Adrenal gland (tissue), 12 donors: ENCODE results near the gene TP73. TPM values are rescaled to one million over a fixed set of nuclear protein-coding genes. Genes with fewer than 3 reads are reported as not detected.

Experiments
- DNase-seq, 7 donors: peaks; one replicate each; pipeline ENCODE4 v3.0.0-alpha.2; 2019 to 2020
- H3K27ac ChIP-seq, 5 donors: fragments of 200-600 bp; sonication (generic) in 4 of 5; 1 replicate in 3 of 5; 2 replicates in 2 of 5; pipeline versions ENCODE4 v1.5.1 to v1.8.0; 2016 to 2020; ENCODE audit warnings: mild to moderate bottlenecking in 1 of 5
- H3K27me3 ChIP-seq: fragments of 200-600 bp; 2 replicates; pipeline ENCODE4 v1.8.0; 2021
- H3K36me3 ChIP-seq, 2 donors: fragments of 200-600 bp; replicated peaks in 1 of 2; 1 replicate in 1 of 2; 2 replicates in 1 of 2; pipeline versions ENCODE4 v1.5.1 to v1.8.0; 2018 to 2022
- H3K4me1 ChIP-seq, 2 donors: fragments of 200-600 bp; replicated peaks in 1 of 2; 1 replicate in 1 of 2; 2 replicates in 1 of 2; pipeline versions ENCODE4 v1.5.1 to v1.8.0; 2018 to 2021
- H3K4me3 ChIP-seq, 4 donors: fragments of 200-600 bp; sonication (generic) in 3 of 4; one replicate each; pipeline ENCODE4 v1.5.1; 2016 to 2018
- H3K9me3 ChIP-seq, 3 donors: fragments of 200-600 bp; sonication (generic) in 1 of 3; replicated peaks in 1 of 3; 1 replicate in 2 of 3; 2 replicates in 1 of 3; pipeline versions ENCODE4 v1.5.1 to v1.8.0; 2016 to 2021
- POLR2A ChIP-seq, 2 donors: fragments of 450-650 bp; IDR thresholded peaks; one replicate each; pipeline ENCODE4 v1.6.1; 2017; ENCODE audit warnings: antibody characterized with exemption in 2 of 2, mild to moderate bottlenecking in 2 of 2, moderate library complexity in 1 of 2
- WGBS, 4 donors: extraction: QIAGEN DNeasy Blood & Tissue Kit in 2 of 4; methylation state at CpG; one replicate each; pipeline versions ENCODE4 v1.1.5 to v1.1.7; 2013 to 2017; 5-methylcytosine and 5-hydroxymethylcytosine counted together
- intact Hi-C, 2 donors: fragments of 100-400 bp; cut with DNase I; formaldehyde crosslinking; loops; one replicate each; pipeline versions ENCODE4 v1.14.1 to v1.15.0; 2022 to 2023
- polyA plus RNA-seq, 3 donors: library from polyadenylated mRNA; stranded (reverse); fragments of 200-250 nt in 2 of 3; fragments of 350-450 nt in 1 of 3; fragmentation: Illumina TruSeq in 1 of 3; extraction: RNeasy Lipid Tissue Mini Kit (QIAGEN cat#74804) in 1 of 3; gene quantifications; one replicate each; pipeline ENCODE4 v1.2.3, GENCODE V29; 2013 to 2014
- total RNA-seq, 9 donors: library from RNA; depleted of rRNA in 4 of 9; stranded (reverse); fragments of >200 nt in 4 of 9; fragments of 120-200 nt in 1 of 9; fragmentation: NEBNext Ultra II Directional in 1 of 9; extraction: Animal tissue kit (Norgen Biotek cat#: 25700) in 1 of 9; gene quantifications; one replicate each; pipeline versions ENCODE4 v1.1.0 to v1.2.4, GENCODE V29; 2013 to 2023
- TF ChIP-seq, protein P1 (sequence below), 6 experiments: fragments of 450-650 bp in 4 of 6; fragments of 200-600 bp in 2 of 6; sonication (generic) in 1 of 6; IDR thresholded peaks; 1 replicate in 5 of 6; 2 replicates in 1 of 6; pipeline versions ENCODE4 v1.5.1 to v1.8.0; 2016 to 2021; ENCODE audit warnings: antibody characterized with exemption in 6 of 6, mild to moderate bottlenecking in 2 of 6, moderate library complexity in 1 of 6
- donor health status: healthy with polysubstance abuse.
- donor health status: Bipolar disorder and iron deficiency.
- donor health status: DM: yes; HTN: yes; CAD: no.
- donor health status: DM: no; HTN: no; CAD: no.
- donor health status: DM: no; HTN: no; CAD: no.
- donor health status: DM: yes; HTN: yes; CAD: no.

Gene TP73
- total and polyA plus RNA-seq, 12 donors = 0.03 to 0.22 (median 0.14) TPM; not detected in 6

DNA sequence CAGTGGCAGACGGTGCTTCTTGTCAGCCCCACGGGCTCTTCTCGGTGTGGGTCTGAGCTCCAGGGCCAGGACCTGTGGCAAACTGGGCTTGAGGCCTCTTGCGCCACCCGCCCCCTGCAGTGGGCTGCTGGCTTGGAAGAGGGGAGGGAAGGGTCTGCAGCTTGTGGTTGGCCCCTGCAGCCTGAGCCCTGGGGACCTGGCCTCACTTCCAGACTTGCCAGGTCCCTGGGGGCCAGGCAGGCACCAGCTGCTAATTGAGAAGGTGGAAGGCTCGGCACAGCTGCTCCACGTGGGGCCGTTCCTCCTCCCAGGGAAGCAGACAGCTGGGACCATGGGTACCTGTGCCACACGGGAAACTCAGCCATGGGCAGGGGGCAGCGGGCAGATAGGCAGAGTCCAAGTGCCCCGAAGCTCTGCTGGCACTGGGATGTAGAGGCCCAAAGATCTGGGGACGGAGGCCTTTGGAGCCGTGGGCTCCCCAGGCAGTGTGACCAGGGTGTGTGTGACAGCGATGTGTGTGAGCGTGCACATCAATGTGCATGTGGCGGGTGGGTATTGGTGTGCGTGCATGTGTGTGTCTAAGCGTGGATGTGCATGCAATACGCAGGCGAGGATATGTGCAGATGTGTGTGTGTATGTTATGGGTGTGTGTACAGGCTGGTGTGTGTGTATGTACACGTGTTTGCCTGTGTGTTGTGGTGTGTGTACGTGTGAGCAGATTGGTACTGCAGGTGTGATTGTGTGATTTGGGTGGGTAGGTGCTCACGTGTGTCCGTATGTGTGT, 39.3 kb downstream of the TP73 start:
- intact Hi-C loops = no loop called here
- 84 to 91% (median 86%) methylated on average over 18 to 24 of the region's 24 CpGs for WGBS, 4 donors

DNA sequence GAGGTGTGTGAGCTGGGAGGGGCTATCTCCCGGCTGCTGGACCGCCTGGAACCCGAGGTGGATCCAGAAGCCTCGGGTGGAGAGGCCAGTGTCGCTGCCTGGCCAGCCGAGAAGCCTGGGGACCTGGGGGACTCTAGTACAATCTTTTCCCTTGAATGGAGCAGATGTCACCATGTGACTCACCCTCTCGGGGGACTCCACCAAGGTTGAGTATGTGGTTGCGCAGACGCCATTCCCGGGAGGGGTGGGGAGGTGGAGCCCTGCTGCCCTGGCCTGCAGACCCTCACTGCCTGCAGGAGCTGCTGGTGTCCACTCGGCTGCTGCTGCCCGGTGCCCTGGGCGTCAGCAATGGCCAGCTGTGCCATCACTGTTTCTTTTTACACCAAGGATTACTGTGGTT, 40.3 kb downstream of the TP73 start:
- Histone ChIP-seq H3K27me3 (no peaks in the 10 kb centered on the region), H3K4me1 (no peaks in the 10 kb centered on the region)

More for the DNA sequence above, 39.3 kb downstream of the TP73 start:
- H3K27ac ChIP-seq = no peak overlapping the region
- no peak overlapping the region for H3K4me3 ChIP-seq
- no peaks in the 10 kb centered on the region for H3K9me3 ChIP-seq
- no peaks in the 10 kb centered on the region for H3K27me3 ChIP-seq
- H3K4me1 ChIP-seq = no peaks in the 10 kb centered on the region
- DNase-seq = no peak
- H3K36me3 ChIP-seq = no peaks in the 10 kb centered on the region
- no peak for TF ChIP-seq POLR2A (IDR thresholded peaks at IDR 0.05)
- TF ChIP-seq, protein P1, sequence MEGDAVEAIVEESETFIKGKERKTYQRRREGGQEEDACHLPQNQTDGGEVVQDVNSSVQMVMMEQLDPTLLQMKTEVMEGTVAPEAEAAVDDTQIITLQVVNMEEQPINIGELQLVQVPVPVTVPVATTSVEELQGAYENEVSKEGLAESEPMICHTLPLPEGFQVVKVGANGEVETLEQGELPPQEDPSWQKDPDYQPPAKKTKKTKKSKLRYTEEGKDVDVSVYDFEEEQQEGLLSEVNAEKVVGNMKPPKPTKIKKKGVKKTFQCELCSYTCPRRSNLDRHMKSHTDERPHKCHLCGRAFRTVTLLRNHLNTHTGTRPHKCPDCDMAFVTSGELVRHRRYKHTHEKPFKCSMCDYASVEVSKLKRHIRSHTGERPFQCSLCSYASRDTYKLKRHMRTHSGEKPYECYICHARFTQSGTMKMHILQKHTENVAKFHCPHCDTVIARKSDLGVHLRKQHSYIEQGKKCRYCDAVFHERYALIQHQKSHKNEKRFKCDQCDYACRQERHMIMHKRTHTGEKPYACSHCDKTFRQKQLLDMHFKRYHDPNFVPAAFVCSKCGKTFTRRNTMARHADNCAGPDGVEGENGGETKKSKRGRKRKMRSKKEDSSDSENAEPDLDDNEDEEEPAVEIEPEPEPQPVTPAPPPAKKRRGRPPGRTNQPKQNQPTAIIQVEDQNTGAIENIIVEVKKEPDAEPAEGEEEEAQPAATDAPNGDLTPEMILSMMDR (IDR thresholded peaks at IDR 0.05) = no peak

GRCh38 chr1:3693321-3693720, 41.0 kb downstream of the TP73 start:
- Histone ChIP-seq H3K27me3 (no peaks in the 10 kb centered on the region), H3K27ac (no peak overlapping the region)
- 40 to 90% (median 86%) methylated on average over 1 to 11 of the region's 11 CpGs for WGBS, 4 donors

More for the DNA sequence above, 40.3 kb downstream of the TP73 start:
- TF ChIP-seq POLR2A (IDR thresholded peaks at IDR 0.05) = no peak
- TF ChIP-seq, protein P1 (IDR thresholded peaks at IDR 0.05) = no peak
- DNase-seq = no peak
- 70 to 89% (median 76%) methylated on average over 3 to 13 of the region's 13 CpGs for WGBS, 4 donors
- Histone ChIP-seq H3K27ac (no peak overlapping the region), H3K9me3 (no peaks in the 10 kb centered on the region), H3K4me3 (no peak overlapping the region), H3K36me3 (no peaks in the 10 kb centered on the region)
- intact Hi-C loops = no loop called here

More at GRCh38 chr1:3693321-3693720, 41.0 kb downstream of the TP73 start:
- DNase-seq = no peak
- Histone ChIP-seq H3K4me1 (no peaks in the 10 kb centered on the region), H3K4me3 (no peak overlapping the region), H3K9me3 (no peaks in the 10 kb centered on the region), H3K36me3 (no peaks in the 10 kb centered on the region)
- TF ChIP-seq POLR2A (IDR thresholded peaks at IDR 0.05) = no peak
- TF ChIP-seq, protein P1 (IDR thresholded peaks at IDR 0.05) = no peak
- intact Hi-C loops = no loop called here
